GM10266 (cell line): ENCODE measurements around the gene SNX2.

Source experiments
- DNase-seq: peaks from one replicate; pipeline ENCODE4 v3.0.0; 2012; ENCODE audit errors: extremely low spot score
- TF ChIP-seq, protein P1 (sequence below): IDR thresholded peaks from 2 replicates; pipeline ENCODE4 v1.5.1; 2012; ENCODE audit warnings: mild to moderate bottlenecking, low read depth; ENCODE audit not compliant: control insufficient read depth, insufficient read depth; ENCODE audit errors: missing control alignments

SNX2 gene, protein sequence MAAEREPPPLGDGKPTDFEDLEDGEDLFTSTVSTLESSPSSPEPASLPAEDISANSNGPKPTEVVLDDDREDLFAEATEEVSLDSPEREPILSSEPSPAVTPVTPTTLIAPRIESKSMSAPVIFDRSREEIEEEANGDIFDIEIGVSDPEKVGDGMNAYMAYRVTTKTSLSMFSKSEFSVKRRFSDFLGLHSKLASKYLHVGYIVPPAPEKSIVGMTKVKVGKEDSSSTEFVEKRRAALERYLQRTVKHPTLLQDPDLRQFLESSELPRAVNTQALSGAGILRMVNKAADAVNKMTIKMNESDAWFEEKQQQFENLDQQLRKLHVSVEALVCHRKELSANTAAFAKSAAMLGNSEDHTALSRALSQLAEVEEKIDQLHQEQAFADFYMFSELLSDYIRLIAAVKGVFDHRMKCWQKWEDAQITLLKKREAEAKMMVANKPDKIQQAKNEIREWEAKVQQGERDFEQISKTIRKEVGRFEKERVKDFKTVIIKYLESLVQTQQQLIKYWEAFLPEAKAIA

DNA sequence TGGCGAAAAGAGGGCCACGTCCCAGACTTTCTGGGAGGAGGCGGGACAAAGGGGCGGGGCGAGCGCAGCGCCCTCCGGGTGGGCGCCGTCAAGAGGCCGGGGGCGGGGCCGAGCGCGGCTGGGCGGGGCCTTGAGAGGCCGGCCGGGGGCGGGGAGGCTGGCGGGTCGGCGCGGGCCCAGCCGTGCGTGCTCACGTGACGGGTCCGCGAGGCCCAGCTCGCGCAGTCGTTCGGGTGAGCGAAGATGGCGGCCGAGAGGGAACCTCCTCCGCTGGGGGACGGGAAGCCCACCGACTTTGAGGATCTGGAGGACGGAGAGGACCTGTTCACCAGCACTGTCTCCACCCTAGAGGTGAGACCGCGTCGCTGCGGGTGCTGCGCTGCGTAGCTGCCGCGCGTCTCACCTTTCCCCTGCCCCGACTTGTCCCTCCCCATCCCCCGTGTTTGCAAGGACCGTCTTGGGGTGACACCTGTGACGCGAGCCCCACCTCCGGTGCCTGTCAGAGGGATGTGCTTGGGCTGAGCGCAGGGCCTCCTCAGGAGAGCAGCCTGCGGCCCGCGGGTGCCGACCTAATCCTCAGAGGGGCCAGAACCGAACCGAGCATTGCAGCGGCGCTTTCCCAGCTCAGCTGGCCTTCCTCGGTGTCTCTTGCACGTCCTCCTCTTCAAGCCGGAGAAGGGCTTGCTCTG is at the start of gene SNX2:
Gene SNX2, plus strand, starts transcription at position 220 of the 689 bp plus-strand sequence. Its CDS starts 24 bp downstream, at position 244.
- DNase-seq = peak; percentile 90
- TF ChIP-seq, protein P1, sequence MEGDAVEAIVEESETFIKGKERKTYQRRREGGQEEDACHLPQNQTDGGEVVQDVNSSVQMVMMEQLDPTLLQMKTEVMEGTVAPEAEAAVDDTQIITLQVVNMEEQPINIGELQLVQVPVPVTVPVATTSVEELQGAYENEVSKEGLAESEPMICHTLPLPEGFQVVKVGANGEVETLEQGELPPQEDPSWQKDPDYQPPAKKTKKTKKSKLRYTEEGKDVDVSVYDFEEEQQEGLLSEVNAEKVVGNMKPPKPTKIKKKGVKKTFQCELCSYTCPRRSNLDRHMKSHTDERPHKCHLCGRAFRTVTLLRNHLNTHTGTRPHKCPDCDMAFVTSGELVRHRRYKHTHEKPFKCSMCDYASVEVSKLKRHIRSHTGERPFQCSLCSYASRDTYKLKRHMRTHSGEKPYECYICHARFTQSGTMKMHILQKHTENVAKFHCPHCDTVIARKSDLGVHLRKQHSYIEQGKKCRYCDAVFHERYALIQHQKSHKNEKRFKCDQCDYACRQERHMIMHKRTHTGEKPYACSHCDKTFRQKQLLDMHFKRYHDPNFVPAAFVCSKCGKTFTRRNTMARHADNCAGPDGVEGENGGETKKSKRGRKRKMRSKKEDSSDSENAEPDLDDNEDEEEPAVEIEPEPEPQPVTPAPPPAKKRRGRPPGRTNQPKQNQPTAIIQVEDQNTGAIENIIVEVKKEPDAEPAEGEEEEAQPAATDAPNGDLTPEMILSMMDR = no peak

DNA sequence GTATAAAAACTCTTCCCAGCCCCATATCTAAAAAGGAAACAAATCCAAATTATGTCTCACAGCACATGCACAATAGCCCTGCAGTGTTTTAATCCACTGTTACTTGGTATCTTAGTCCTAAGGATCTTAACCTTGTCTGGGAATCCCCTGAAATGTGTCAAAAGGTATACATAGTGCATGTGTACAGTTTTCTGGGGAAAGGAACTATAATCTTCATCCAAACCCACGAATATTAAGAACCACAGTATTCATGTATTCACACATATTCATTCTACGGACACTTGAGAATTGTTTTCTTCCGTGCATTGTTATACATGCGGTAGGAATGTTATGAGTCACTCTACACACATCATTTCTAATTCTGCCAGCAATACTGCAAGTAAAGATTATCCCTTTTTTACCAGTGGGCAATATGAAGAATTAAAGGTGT is 47.8 kb upstream of the SNX2 start:
- TF ChIP-seq, protein P1 = no peak
- DNase-seq = peak; percentile 10

DNA sequence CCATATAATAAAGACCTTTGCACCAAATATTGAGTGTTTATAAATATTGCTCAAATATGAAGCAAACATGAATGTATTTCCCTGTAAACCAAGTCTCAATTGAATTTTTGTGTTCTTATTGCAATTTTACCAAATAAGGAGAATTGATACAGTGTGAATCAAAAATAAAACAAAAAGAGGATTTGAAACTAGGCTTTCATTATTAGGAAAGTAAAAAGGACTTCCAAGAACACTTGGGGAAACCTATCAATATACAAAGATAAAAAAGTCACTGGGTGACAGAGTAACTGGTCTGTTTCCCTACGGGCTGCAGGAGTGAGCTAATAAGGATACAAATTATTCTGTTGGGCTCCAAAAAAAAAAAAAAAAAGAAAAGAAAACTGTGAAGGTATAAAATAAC is 44.8 kb upstream of the SNX2 start:
- TF ChIP-seq, protein P1 = no peak
- DNase-seq = peak; percentile 12

DNA sequence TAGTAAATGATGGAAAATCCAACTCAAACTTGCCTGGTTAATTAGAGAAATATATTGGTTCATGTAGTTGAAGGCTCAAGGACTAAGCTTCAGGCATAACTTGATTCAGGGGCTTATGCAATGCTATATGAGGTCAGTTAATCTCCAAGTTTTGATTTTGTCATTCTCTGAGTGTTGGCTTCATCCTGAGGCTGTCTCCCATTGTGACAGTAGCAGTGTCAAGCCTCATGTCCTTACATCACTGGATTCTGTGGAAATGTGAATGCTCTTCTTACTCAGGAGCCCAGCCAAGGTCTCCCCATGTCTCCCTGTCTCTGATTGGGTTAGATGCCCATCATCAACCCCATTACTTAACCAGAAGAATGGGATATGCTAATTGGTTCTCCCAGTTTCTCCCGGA is 44.4 kb upstream of the SNX2 start:
- no peak for DNase-seq
- TF ChIP-seq, protein P1 = no peak

DNA sequence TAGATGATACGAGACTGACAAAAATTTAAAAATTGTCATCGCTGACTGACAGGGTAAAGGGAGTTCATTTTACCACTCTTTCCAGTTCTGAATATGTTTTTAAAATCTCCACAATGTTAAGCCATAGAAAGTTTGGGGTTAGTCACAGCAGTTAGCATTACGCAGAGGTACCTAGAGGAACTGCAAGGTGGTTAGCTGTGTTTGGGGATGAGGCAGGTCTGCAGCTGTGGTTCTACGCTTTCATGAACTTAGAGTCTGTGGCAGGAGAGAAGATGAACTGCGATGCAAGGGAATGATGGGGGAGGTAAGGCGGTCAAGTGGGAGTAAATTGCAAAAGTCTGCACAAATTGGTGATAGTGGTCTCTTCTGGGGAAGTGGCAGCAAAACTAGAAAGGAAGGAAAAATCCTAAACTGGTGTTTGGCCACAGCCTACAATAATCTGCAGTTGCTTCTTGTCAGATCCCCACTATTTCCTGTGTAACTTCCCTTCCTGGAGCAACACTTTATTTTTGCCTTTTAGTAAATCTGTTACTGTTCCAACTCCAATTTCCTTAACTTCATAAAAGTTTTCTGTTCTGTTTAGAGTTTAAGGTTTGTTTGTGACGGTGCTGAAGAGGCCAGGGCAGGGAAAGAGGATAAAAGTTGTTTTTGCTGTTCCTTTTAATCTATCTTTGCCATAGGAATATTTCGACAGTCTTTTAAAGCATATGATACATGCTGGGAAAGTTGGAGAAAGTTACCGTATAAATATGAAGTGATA is 38.6 kb upstream of the SNX2 start:
- TF ChIP-seq, protein P1 = no peak
- DNase-seq = no peak

DNA sequence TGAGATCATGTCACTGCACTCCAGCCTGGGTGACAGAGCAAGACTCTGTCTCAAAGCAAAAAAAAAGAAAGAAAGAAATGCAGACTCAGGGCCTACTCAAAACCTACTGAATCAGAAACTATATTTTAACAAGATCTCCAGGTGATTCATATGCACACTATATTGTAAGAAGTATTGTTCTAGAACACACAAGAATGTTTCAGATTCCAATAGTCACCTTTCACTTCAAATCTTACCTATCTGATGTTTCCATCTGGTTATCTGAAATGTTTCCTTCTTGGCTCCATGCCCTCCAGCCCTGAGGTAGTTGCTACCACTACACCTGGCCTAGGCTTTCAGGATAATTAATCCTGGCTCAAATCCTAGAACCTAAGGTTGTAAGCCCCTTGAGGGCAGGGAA is 36.8 kb upstream of the SNX2 start:
- TF ChIP-seq, protein P1 = no peak
- DNase-seq = no peak
